HepG2 (cell line): ENCODE measurements around the gene TRAF3. TPM values are rescaled to one million over a fixed set of nuclear protein-coding genes. Genes with fewer than 3 reads are reported as not detected.

ENCODE experiments used
- ADNP ChIP-seq: sonication (generic); formaldehyde crosslinking; IDR thresholded peaks from 2 replicates; pipeline ENCODE4 v1.4.0; 2020; ENCODE audit warnings: missing genetic modification reagents
- ELF3 ChIP-seq: IDR thresholded peaks from 2 replicates; pipeline ENCODE4 v1.6.1; 2016; ENCODE audit warnings: missing genetic modification reagents, missing compliant biosample characterization
- FOXA3 ChIP-seq: IDR thresholded peaks from 2 replicates; pipeline ENCODE4 v1.6.1; 2016; ENCODE audit warnings: missing genetic modification reagents, missing compliant biosample characterization
- GATAD1 ChIP-seq: IDR thresholded peaks from 2 replicates; pipeline ENCODE4 v1.6.1; 2016; ENCODE audit warnings: missing genetic modification reagents, missing compliant biosample characterization
- GZF1 ChIP-seq: sonication (generic); formaldehyde crosslinking; IDR thresholded peaks from 2 replicates; pipeline ENCODE4 v1.5.1; 2020; ENCODE audit warnings: mild to moderate bottlenecking, missing genetic modification reagents
- ISL2 ChIP-seq: sonication (generic); formaldehyde crosslinking; IDR thresholded peaks from 2 replicates; pipeline ENCODE4 v1.5.0; 2020; ENCODE audit warnings: missing genetic modification reagents
- KDM5B ChIP-seq: sonication (generic); formaldehyde crosslinking; IDR thresholded peaks from 2 replicates; pipeline ENCODE4 v1.4.0; 2020; ENCODE audit warnings: missing genetic modification reagents, mild to moderate bottlenecking, borderline replicate concordance
- POGZ ChIP-seq: sonication (generic); formaldehyde crosslinking; IDR thresholded peaks from 2 replicates; pipeline ENCODE4 v1.4.0; 2020; ENCODE audit warnings: mild to moderate bottlenecking, missing genetic modification reagents
- PRPF4 ChIP-seq: fragments of 200-400 bp; formaldehyde crosslinking; IDR thresholded peaks from 2 replicates; pipeline ENCODE4 v1.6.1; 2016; ENCODE audit warnings: low read length, low read depth; ENCODE audit not compliant: poor library complexity, severe bottlenecking
- SATB2 ChIP-seq: sonication (generic); formaldehyde crosslinking; IDR thresholded peaks from 2 replicates; pipeline ENCODE4 v1.5.0; 2020; ENCODE audit warnings: missing genetic modification reagents
- SOX6 ChIP-seq, 2 experiments: fragments of 450-650 bp in 1 of 2; sonication (generic) in 1 of 2; formaldehyde crosslinking in 1 of 2; IDR thresholded peaks; 2 replicates each; pipeline versions ENCODE4 v1.4.0 to v1.6.1; 2017 to 2020; ENCODE audit warnings: antibody characterized with exemption in 1 of 2, mild to moderate bottlenecking in 1 of 2, missing genetic modification reagents in 1 of 2
- THAP7 ChIP-seq: sonication (generic); formaldehyde crosslinking; IDR thresholded peaks from 2 replicates; pipeline ENCODE4 v1.8.1; 2023; ENCODE audit warnings: mild to moderate bottlenecking, missing genetic modification reagents
- THYN1 ChIP-seq: sonication (generic); formaldehyde crosslinking; IDR thresholded peaks from 2 replicates; pipeline ENCODE4 v1.8.1; 2023; ENCODE audit warnings: low read depth, mild to moderate bottlenecking, moderate library complexity, missing genetic modification reagents, borderline replicate concordance
- ZBTB44 ChIP-seq: sonication (generic); formaldehyde crosslinking; IDR thresholded peaks from 2 replicates; pipeline ENCODE4 v1.4.0; 2020; ENCODE audit warnings: missing genetic modification reagents
- ZFP90 ChIP-seq: sonication (generic); formaldehyde crosslinking; IDR thresholded peaks from 2 replicates; pipeline ENCODE4 v1.8.0; 2022; ENCODE audit warnings: missing genetic modification reagents, mild to moderate bottlenecking, inconsistent platforms, borderline replicate concordance
- ZGPAT ChIP-seq: IDR thresholded peaks from 2 replicates; pipeline ENCODE4 v1.6.1; 2016; ENCODE audit warnings: mild to moderate bottlenecking
- ZNF260 ChIP-seq: sonication (generic); formaldehyde crosslinking; IDR thresholded peaks from 2 replicates; pipeline ENCODE4 v1.4.0; 2020; ENCODE audit warnings: missing genetic modification reagents, low read depth, mild to moderate bottlenecking, borderline replicate concordance
- ZNF446 ChIP-seq: sonication (generic); formaldehyde crosslinking; IDR thresholded peaks from 2 replicates; pipeline ENCODE4 v1.5.0; 2020; ENCODE audit warnings: mild to moderate bottlenecking, missing genetic modification reagents
- ZNF761 ChIP-seq: sonication (generic); formaldehyde crosslinking; conservative IDR thresholded peaks from 2 replicates; pipeline ENCODE4 v1.4.0; 2020; ENCODE audit warnings: mild to moderate bottlenecking, missing genetic modification reagents
- polyA plus RNA-seq, 8 experiments: library from polyadenylated mRNA; depleted of rRNA in 3 of 8; stranded (reverse) in 7 of 8; unstranded in 1 of 8; fragments of >200 nt; fragmentation: Illumina TruSeq in 4 of 8; extraction: Trizol in 4 of 8; gene quantifications; 2 replicates each; pipeline versions ENCODE4 v1.2.1 to v1.2.3, GENCODE V29; 2011 to 2016; ENCODE audit warnings: low read depth in 4 of 8, missing spikeins in 1 of 8, mixed read lengths in 1 of 8; ENCODE audit not compliant: insufficient read depth in 1 of 8
- total RNA-seq, 5 experiments: library from RNA; depleted of rRNA; stranded (reverse); fragments of >200 nt; fragmentation: Illumina TruSeq; extraction: Trizol; gene quantifications; 2 replicates each; pipeline ENCODE4 v1.2.3, GENCODE V29; 2016; ENCODE audit warnings: low read depth in 1 of 5
- TF ChIP-seq, protein P1 (sequence below): sonication (generic); formaldehyde crosslinking; IDR thresholded peaks from 2 replicates; pipeline ENCODE4 v1.9.0; 2021; ENCODE audit warnings: missing genetic modification reagents, borderline replicate concordance
- TF ChIP-seq, protein P2 (sequence below): sonication (generic); formaldehyde crosslinking; IDR thresholded peaks from 2 replicates; pipeline ENCODE4 v1.4.0; 2020; ENCODE audit warnings: mild to moderate bottlenecking, missing genetic modification reagents, borderline replicate concordance

The TRAF3 gene
- total and polyA plus RNA-seq, 2 of the 13 experiments (the other 11 are each of a cell fraction or from before 2014, with no cell fraction given), result 6.9 to 12.2 TPM

DNA sequence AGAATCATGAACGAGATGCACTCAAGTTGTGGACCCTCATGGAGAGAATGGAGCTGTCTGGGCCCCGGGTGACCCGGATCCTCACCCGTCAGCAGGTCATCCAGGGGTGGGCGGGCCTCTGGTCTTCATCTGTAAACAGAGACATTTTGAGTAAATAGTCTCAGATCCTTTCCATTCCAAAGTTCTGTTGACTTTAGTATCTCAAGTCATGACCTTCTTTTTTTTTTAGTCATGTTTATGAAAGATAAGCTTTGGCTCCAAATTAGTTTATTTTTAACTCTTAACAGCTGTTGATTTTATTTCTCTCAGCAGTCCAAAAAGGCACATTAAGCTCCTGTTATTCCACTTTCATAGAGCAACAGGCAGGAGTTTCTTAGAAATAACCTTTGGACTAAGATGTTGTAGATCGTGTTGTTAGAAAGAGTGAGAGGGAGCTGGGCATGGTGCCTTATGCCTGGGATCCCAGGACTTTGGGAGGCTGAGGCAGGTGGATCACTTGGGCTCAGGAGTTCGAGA lies 96.4 kb downstream of the TRAF3 start (continued):
- TF ChIP-seq, protein P1, sequence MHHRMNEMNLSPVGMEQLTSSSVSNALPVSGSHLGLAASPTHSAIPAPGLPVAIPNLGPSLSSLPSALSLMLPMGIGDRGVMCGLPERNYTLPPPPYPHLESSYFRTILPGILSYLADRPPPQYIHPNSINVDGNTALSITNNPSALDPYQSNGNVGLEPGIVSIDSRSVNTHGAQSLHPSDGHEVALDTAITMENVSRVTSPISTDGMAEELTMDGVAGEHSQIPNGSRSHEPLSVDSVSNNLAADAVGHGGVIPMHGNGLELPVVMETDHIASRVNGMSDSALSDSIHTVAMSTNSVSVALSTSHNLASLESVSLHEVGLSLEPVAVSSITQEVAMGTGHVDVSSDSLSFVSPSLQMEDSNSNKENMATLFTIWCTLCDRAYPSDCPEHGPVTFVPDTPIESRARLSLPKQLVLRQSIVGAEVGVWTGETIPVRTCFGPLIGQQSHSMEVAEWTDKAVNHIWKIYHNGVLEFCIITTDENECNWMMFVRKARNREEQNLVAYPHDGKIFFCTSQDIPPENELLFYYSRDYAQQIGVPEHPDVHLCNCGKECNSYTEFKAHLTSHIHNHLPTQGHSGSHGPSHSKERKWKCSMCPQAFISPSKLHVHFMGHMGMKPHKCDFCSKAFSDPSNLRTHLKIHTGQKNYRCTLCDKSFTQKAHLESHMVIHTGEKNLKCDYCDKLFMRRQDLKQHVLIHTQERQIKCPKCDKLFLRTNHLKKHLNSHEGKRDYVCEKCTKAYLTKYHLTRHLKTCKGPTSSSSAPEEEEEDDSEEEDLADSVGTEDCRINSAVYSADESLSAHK (CRISPR knock-in tag), result no peak
- TF ChIP-seq SATB2 (CRISPR knock-in tag), result 0 out of 2 replicates have a peak, but pooled peaks have one; percentile 55
- no peak for TF ChIP-seq THAP7 (CRISPR knock-in tag)
- TF ChIP-seq ZGPAT (CRISPR knock-in tag), result peak; percentile 90; the same call in 1 of the 2 replicates
- TF ChIP-seq ISL2 (CRISPR knock-in tag), result peak; percentile 91
- TF ChIP-seq FOXA3 (CRISPR knock-in tag), result peak; percentile 99
- TF ChIP-seq ZNF761 (CRISPR knock-in tag), result no peak
- no peak for TF ChIP-seq ZNF446
- TF ChIP-seq, protein P2, sequence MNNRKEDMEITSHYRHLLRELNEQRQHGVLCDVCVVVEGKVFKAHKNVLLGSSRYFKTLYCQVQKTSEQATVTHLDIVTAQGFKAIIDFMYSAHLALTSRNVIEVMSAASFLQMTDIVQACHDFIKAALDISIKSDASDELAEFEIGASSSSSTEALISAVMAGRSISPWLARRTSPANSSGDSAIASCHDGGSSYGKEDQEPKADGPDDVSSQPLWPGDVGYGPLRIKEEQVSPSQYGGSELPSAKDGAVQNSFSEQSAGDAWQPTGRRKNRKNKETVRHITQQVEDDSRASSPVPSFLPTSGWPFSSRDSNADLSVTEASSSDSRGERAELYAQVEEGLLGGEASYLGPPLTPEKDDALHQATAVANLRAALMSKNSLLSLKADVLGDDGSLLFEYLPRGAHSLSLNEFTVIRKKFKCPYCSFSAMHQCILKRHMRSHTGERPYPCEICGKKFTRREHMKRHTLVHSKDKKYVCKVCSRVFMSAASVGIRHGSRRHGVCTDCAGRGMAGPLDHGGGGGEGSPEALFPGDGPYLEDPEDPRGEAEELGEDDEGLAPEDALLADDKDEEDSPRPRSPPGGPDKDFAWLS (CRISPR knock-in tag), result no peak
- no peak; the same call in 1 of the 2 replicates for TF ChIP-seq KDM5B (CRISPR knock-in tag)
- TF ChIP-seq GATAD1 (CRISPR knock-in tag), result no peak
- TF ChIP-seq ZNF260, result no peak
- no peak for TF ChIP-seq THYN1 (CRISPR knock-in tag)
- TF ChIP-seq PRPF4, result no peak
- TF ChIP-seq GZF1 (CRISPR knock-in tag), result no peak
- TF ChIP-seq ELF3, result peak; percentile 53; the same call in 1 of the 2 replicates
- peak; percentile 80; the same call in 1 of the 2 replicates for TF ChIP-seq ZFP90 (CRISPR knock-in tag)
- no peak for TF ChIP-seq ZBTB44 (CRISPR knock-in tag)
- no peak for TF ChIP-seq SOX6 (IDR thresholded peaks at IDR 0.05)
- peak; percentile 88 for TF ChIP-seq SOX6 (CRISPR knock-in tag; IDR thresholded peaks at IDR 0.05)
- no peak for TF ChIP-seq ADNP (CRISPR knock-in tag)
- TF ChIP-seq POGZ (CRISPR knock-in tag), result peak; percentile 41; the same call in 1 of the 2 replicates
